Activated effector memory CD4-positive, alpha-beta T cell treated with Interleukin-2 at 50 U/mL for 16 hours (primary cell): ENCODE measurements around the gene SNTB2.

Source experiments
- DNase-seq: peaks from one replicate; pipeline ENCODE4 v3.0.0-alpha.2; 2020

The SNTB2 gene

DNA sequence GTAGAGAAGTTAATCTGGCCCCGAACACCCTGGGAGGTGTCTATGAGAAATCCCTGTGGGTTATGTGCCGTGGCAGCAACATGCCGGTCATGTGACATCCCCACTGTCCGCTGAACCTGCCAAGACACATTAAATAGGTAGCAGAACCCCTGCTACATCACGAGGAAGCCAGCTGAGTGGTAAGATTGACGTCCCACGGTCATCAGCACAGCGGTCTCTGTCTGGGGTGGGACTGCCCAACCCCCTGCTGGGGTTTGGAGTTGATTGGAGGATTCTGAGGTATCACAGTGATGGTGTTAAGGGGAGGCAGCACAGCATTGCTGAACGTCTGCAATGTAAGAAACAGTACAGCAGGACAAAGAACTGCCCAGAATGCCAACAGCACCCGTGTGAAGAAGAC, 162.6 kb downstream of the SNTB2 start:
- DNase-seq = no peak

GRCh38 chr16:69350536-69351133, 163.7 kb downstream of the SNTB2 start:
- no peak for DNase-seq

DNA sequence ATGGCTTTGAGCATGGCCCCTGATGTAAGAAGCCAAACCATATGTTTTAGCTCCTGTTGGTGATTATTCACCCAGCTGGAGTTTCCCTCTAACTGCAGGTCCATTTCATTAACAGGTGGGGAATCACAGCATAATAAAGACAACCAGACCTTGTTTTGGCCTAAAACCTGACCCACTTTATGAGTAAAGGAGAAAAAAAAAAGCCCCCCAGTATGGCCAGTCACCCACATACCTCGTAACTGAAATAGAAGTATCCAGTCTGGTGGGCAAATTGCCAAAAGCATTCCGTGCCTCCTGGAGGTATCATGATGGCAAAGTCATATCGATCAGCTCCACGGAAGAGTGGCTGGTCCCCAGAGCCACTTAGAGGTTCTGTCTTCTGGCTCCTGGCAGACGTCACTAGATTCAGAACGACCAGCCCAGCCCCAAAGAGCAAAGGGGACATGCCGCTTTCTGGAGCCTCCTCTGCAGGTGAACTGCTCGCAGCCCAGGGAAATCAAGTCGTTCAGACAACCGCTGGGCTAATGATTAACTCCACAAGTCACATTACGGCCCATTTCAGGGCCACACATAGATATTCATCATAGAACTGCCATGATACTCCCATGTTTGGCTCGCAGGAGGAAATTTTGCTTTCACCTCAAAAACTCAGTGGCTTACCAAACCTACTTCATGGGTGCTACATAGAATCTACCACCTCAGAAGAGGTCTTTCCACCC, 164.5 kb downstream of the SNTB2 start, which contains the start of gene TMED6:
Gene TMED6, minus strand, starts transcription at position 478 of the 719 bp plus-strand sequence. Its CDS starts 33 bp downstream, at position 445.
- no peak for DNase-seq
